KOPT-K1 (cell line): Measurements from ENCODE around the gene TRAF3.
"Not testable (repeated sequence)": the region's sequence is repeated elsewhere in the genome, so short reads cannot be mapped to it uniquely, and the experiment has no call there.

Source experiments
- H3K27ac ChIP-seq: fragments of 200-600 bp; sonication (generic); 2 replicates; pipeline ENCODE4 v1.5.1; 2016; ENCODE audit warnings: antibody characterized with exemption, mild to moderate bottlenecking, low read depth, low read length; ENCODE audit not compliant: poor library complexity, severe bottlenecking
- H3K36me3 ChIP-seq: fragments of 200-600 bp; sonication (generic); 2 replicates; pipeline ENCODE4 v1.5.1; 2017; ENCODE audit warnings: antibody characterized with exemption, mild to moderate bottlenecking, low read length, moderate library complexity; ENCODE audit not compliant: insufficient read depth
- H3K9me3 ChIP-seq: fragments of 200-600 bp; sonication (generic); 2 replicates; pipeline ENCODE4 v1.5.1; 2017; ENCODE audit warnings: antibody characterized with exemption, low read length, mild to moderate bottlenecking; ENCODE audit not compliant: insufficient read depth, poor library complexity, severe bottlenecking

TRAF3 gene

GRCh38 chr14:102822311-102822863 is 45.1 kb downstream of the TRAF3 start:
- H3K36me3 ChIP-seq: peaks cover 16% of the 10 kb centered on the region; the same call in 1 of the 2 replicates
- H3K27ac ChIP-seq: no peak overlapping the region
- no peaks in the 10 kb centered on the region for H3K9me3 ChIP-seq

- H3K36me3 ChIP-seq: peaks cover 16% of the 10 kb centered on the region; the same call in 1 of the 2 replicates
- H3K27ac ChIP-seq, H3K9me3 ChIP-seq: not testable (repeated sequence)
Observed at GRCh38 chr14:102822887-102823286, 45.6 kb downstream of the TRAF3 start.

- Histone ChIP-seq H3K36me3 (peaks cover 16% of the 10 kb centered on the region; the same call in 1 of the 2 replicates), H3K27ac (no peak overlapping the region), H3K9me3 (no peaks in the 10 kb centered on the region)
Observed at GRCh38 chr14:102823546-102823945, 46.3 kb downstream of the TRAF3 start.

GRCh38 chr14:102824832-102825231 is 47.6 kb downstream of the TRAF3 start:
- Histone ChIP-seq H3K9me3 (no peaks in the 10 kb centered on the region), H3K36me3 (peaks cover 16% of the 10 kb centered on the region; the same call in 1 of the 2 replicates), H3K27ac (no peak overlapping the region)

- H3K27ac ChIP-seq: no peak overlapping the region
- peaks cover 18% of the 10 kb centered on the region for H3K36me3 ChIP-seq
- H3K9me3 ChIP-seq: no peaks in the 10 kb centered on the region
Observed at GRCh38 chr14:102825307-102826095, 48.3 kb downstream of the TRAF3 start.

GRCh38 chr14:102826161-102826560 is 48.9 kb downstream of the TRAF3 start:
- H3K27ac ChIP-seq: no peak overlapping the region

GRCh38 chr14:102826751-102827675 is 49.8 kb downstream of the TRAF3 start:
- H3K36me3 ChIP-seq: peaks cover 31% of the 10 kb centered on the region
- H3K27ac ChIP-seq: no peak overlapping the region
- H3K9me3 ChIP-seq: no peaks in the 10 kb centered on the region

More at GRCh38 chr14:102826161-102826560, 48.9 kb downstream of the TRAF3 start:
- Histone ChIP-seq H3K36me3 (peaks cover 24% of the 10 kb centered on the region), H3K9me3 (no peaks in the 10 kb centered on the region)

GRCh38 chr14:102827716-102828115 is 50.5 kb downstream of the TRAF3 start:
- H3K9me3 ChIP-seq: no peaks in the 10 kb centered on the region
- H3K36me3 ChIP-seq: peaks cover 36% of the 10 kb centered on the region
- H3K27ac ChIP-seq: no peak overlapping the region

- Histone ChIP-seq H3K27ac (no peak overlapping the region), H3K9me3 (no peaks in the 10 kb centered on the region), H3K36me3 (peaks cover 40% of the 10 kb centered on the region)
Observed at GRCh38 chr14:102828151-102828550, 50.9 kb downstream of the TRAF3 start.

GRCh38 chr14:102829016-102829548 is 51.8 kb downstream of the TRAF3 start:
- H3K36me3 ChIP-seq: peaks cover 45% of the 10 kb centered on the region
- H3K27ac ChIP-seq: no peak overlapping the region
- no peaks in the 10 kb centered on the region for H3K9me3 ChIP-seq

- no peak overlapping the region for H3K27ac ChIP-seq
- H3K36me3 ChIP-seq: peaks cover 55% of the 10 kb centered on the region
Observed at GRCh38 chr14:102830474-102831045, 53.3 kb downstream of the TRAF3 start.

GRCh38 chr14:102831163-102831804 is 54.0 kb downstream of the TRAF3 start:
- H3K9me3 ChIP-seq: no peaks in the 10 kb centered on the region
- H3K36me3 ChIP-seq: peaks cover 54% of the 10 kb centered on the region
- H3K27ac ChIP-seq: no peak overlapping the region

More at GRCh38 chr14:102830474-102831045, 53.3 kb downstream of the TRAF3 start:
- H3K9me3 ChIP-seq: no peaks in the 10 kb centered on the region

GRCh38 chr14:102833341-102833740 is 56.1 kb downstream of the TRAF3 start:
- H3K27ac ChIP-seq: no peak overlapping the region
- H3K36me3 ChIP-seq: peaks cover 55% of the 10 kb centered on the region
- no peaks in the 10 kb centered on the region for H3K9me3 ChIP-seq

- peaks cover 55% of the 10 kb centered on the region for H3K36me3 ChIP-seq
- no peak overlapping the region for H3K27ac ChIP-seq
- H3K9me3 ChIP-seq: no peaks in the 10 kb centered on the region
Observed at GRCh38 chr14:102833991-102834390, 56.7 kb downstream of the TRAF3 start.
